CD4-positive, alpha-beta T cell (primary cell): ENCODE measurements around the gene MLLT3. TPM values are rescaled to one million over a fixed set of nuclear protein-coding genes. Genes with fewer than 3 reads are reported as not detected.

Experiments
- ATAC-seq: fragments of 200-7000 bp; cut with Tn5 transposase; one replicate; pipeline ENCODE4 v1.10.0; 2022; ENCODE audit warnings: mild to moderate bottlenecking; ENCODE audit not compliant: poor library complexity
- CTCF ChIA-PET: fragments of 350-600 bp; sonication (Branson Sonifier 250); formaldehyde crosslinking; loops from one replicate; lab custom pipeline; 2021; ENCODE audit warnings: antibody characterized with exemption, inconsistent platforms; lab: Charles Lee
- POLR2A ChIA-PET: fragments of 350-600 bp; sonication (Branson Sonifier 250); formaldehyde crosslinking; loops from one replicate; lab custom pipeline; 2021; ENCODE audit warnings: antibody characterized with exemption, inconsistent platforms; lab: Charles Lee
- DNase-seq, 14 experiments: peaks; one replicate each; pipeline ENCODE4 v3.0.0-alpha.2; 2013 to 2020; ENCODE audit warnings: mixed read lengths in 2 of 14
- H3K27ac ChIP-seq, 2 donors: one replicate each; pipeline versions ENCODE4 v1.5.1 to v1.7.0; 2013; ENCODE audit warnings: low read length in 2 of 2, low read depth in 1 of 2, mild to moderate bottlenecking in 1 of 2
- H3K27me3 ChIP-seq, 2 experiments: 1 replicate in 1 of 2; 2 replicates in 1 of 2; pipeline versions ENCODE4 v1.6.1 to v1.7.0; 2013; ENCODE audit warnings: low read length in 2 of 2, control low read depth in 1 of 2, mild to moderate bottlenecking in 1 of 2, moderate library complexity in 1 of 2; ENCODE audit not compliant: insufficient read depth in 2 of 2, control insufficient read depth in 1 of 2
- H3K36me3 ChIP-seq: one replicate; pipeline ENCODE4 v1.6.1; 2013; ENCODE audit warnings: low read length, control low read depth; ENCODE audit not compliant: insufficient read depth
- H3K4me1 ChIP-seq: one replicate; pipeline ENCODE4 v1.6.1; 2013; ENCODE audit warnings: low read length, control low read depth; ENCODE audit not compliant: insufficient read depth
- H3K4me3 ChIP-seq: one replicate; pipeline ENCODE4 v1.5.1; 2013; ENCODE audit warnings: mild to moderate bottlenecking, low read length, moderate library complexity
- H3K9me3 ChIP-seq, 2 experiments: 1 replicate in 1 of 2; 2 replicates in 1 of 2; pipeline versions ENCODE4 v1.6.1 to v1.7.0; 2013; ENCODE audit warnings: low read length in 2 of 2, mild to moderate bottlenecking in 2 of 2, control low read depth in 1 of 2, moderate library complexity in 1 of 2; ENCODE audit not compliant: control insufficient read depth in 1 of 2, insufficient read depth in 1 of 2
- H3K27ac Mint-ChIP-seq: one replicate; pipeline ENCODE4 v1.8.0; 2020; ENCODE audit warnings: mixed read lengths
- H3K27me3 Mint-ChIP-seq: one replicate; pipeline ENCODE4 v1.8.0; 2021; ENCODE audit warnings: mixed read lengths
- H3K36me3 Mint-ChIP-seq: one replicate; pipeline ENCODE4 v1.8.0; 2021; ENCODE audit warnings: low read depth, mixed read lengths
- H3K4me1 Mint-ChIP-seq: one replicate; pipeline ENCODE4 v1.8.0; 2021; ENCODE audit warnings: low read depth, mixed read lengths
- H3K4me3 Mint-ChIP-seq: one replicate; pipeline ENCODE4 v1.8.0; 2020; ENCODE audit warnings: mild to moderate bottlenecking, mixed read lengths
- H3K9me3 Mint-ChIP-seq: one replicate; pipeline ENCODE4 v1.8.0; 2020; ENCODE audit warnings: mixed read lengths
- intact Hi-C, 2 experiments: fragments of 100-400 bp; cut with DNase I in 1 of 2; cut with micrococcal nuclease in 1 of 2; formaldehyde crosslinking; loops; one replicate each; pipeline versions ENCODE4 v1.15.1 to v1.9.0; 2023 to 2025; cut with DNase I, micrococcal nuclease
- total RNA-seq, 174 experiments: library from RNA in 2 of 174; stranded (reverse) in 2 of 174; gene quantifications; one replicate each; pipeline ENCODE4 v1.2.3 and lab custom pipeline; 2021 to 2026
- TF ChIP-seq, protein P1 (sequence below): fragments of 200-600 bp; IDR thresholded peaks from one replicate; pipeline ENCODE4 v1.8.0; 2022; ENCODE audit warnings: antibody characterized with exemption, mild to moderate bottlenecking

The MLLT3 gene
- total RNA-seq, 2 experiments from 2014 or later, result 59.2 to 60.6 TPM

DNA sequence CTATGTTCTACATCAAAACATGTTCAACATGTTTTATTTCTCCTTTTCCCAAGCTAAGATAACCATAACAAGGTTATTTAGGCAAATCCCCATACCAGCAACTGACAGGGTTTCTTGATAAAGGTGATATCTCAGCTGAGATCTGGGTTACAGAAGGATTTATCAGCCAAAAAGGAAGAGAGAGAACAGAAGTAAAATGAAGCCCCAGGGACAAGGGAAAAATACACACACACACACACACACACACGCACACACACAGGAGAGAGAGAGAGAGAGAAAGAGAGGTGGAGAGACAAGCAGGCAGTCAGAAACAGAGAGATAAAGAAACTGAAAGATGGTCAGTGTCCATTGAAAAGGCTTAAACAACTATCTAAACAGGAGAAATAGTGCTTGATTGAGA, 19.7 kb upstream of the MLLT3 start:
- Mint-ChIP-seq H3K9me3 (no peaks in the 10 kb centered on the region), H3K36me3 (no peaks in the 10 kb centered on the region), H3K27me3 (no peaks in the 10 kb centered on the region), H3K27ac (no peak overlapping the region), H3K4me1 (peaks cover 15% of the 10 kb centered on the region), H3K4me3 (no peak overlapping the region)
- Histone ChIP-seq H3K27me3 (no peaks in the 10 kb centered on the region), H3K4me3 (no peak overlapping the region), H3K27ac (no peak overlapping the region), H3K4me1 (peaks cover 11% of the 10 kb centered on the region), H3K9me3 (no peaks in the 10 kb centered on the region), H3K36me3 (no peaks in the 10 kb centered on the region)
- ChIA-PET CTCF (interaction anchor here (1.0 kb wide), 1 partner anchor 8 kb away, joined by 3 read pairs; no protein-coding TSS in a partner anchor), POLR2A (interaction anchor here (0.7 kb wide), 1 partner anchor 18 kb away, joined by 3 read pairs; no protein-coding TSS in a partner anchor)
- TF ChIP-seq, protein P1, sequence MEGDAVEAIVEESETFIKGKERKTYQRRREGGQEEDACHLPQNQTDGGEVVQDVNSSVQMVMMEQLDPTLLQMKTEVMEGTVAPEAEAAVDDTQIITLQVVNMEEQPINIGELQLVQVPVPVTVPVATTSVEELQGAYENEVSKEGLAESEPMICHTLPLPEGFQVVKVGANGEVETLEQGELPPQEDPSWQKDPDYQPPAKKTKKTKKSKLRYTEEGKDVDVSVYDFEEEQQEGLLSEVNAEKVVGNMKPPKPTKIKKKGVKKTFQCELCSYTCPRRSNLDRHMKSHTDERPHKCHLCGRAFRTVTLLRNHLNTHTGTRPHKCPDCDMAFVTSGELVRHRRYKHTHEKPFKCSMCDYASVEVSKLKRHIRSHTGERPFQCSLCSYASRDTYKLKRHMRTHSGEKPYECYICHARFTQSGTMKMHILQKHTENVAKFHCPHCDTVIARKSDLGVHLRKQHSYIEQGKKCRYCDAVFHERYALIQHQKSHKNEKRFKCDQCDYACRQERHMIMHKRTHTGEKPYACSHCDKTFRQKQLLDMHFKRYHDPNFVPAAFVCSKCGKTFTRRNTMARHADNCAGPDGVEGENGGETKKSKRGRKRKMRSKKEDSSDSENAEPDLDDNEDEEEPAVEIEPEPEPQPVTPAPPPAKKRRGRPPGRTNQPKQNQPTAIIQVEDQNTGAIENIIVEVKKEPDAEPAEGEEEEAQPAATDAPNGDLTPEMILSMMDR, result no peak
- DNase-seq (no peak), ATAC-seq (no peak)
- intact Hi-C loops, result loop anchor here (5.0 kb wide), 1 partner anchor 40 kb away; the partner anchor contains the start of gene FOCAD (in 2 of the 2)

DNA sequence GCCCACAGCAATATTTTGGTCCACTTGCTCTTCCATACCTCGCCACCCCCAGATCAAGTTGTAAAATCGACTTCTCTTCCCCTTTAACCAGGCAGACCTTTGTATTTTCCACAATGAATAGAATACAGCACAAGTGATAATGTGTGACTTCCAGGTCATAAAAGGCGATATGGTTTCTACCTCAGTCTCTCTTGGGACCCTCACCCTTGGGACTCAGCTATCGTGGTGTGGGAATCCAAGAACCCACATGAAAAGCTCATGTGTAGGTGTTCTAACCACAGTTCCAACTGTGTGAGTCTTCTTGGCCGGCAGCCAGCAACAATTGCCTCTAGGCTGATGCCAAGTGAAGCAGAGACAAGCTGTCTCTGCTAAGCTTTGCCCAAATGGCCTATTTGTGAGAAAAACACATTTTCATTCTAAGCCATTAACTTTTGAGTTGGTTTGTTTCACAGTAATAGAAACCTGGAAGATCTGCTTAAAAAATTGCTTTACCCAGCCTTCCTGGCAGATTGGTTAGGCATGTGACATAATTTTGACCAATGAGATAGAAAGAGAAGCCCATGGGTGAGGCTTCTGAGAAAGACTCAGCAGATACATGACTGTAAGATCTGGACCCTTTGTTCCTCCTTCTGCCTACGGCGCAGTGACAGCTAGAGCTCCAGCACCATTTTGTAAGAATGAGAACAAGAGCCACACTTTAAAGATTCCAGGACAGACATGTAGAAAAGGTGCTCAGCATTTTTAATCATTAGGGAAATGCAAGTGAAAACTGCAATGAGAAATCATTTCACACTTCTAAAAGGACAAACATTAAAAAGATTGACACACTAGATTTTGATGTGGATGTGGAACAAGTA, 18.3 kb upstream of the MLLT3 start:
- intact Hi-C loops, result loop anchor here (2.0 to 5.0 kb wide), 2 partner anchors 16 to 42 kb away; partner anchors contain the start of gene FOCAD (in 2 of the 2)
- ChIA-PET CTCF (interaction anchor here (0.8 to 1.4 kb wide), 3 partner anchors 16 to 44 kb away, joined by 3 to 8 read pairs (median 3); partner anchors contain the start of gene FOCAD), POLR2A (interaction anchor here (0.6 to 2.4 kb wide), 8 partner anchors 9 to 484 kb away, joined by 3 to 18 read pairs (median 4); partner anchors contain the start of genes FOCAD and MLLT3)
- Mint-ChIP-seq H3K4me3 (peak overlapping the region; percentile 26), H3K4me1 (peaks cover 15% of the 10 kb centered on the region), H3K36me3 (no peaks in the 10 kb centered on the region), H3K9me3 (no peaks in the 10 kb centered on the region), H3K27ac (peak overlapping the region; percentile 13), H3K27me3 (no peaks in the 10 kb centered on the region)
- ATAC-seq, result peak; percentile 86
- H3K4me1 ChIP-seq, result peaks cover 11% of the 10 kb centered on the region
- TF ChIP-seq, protein P1, result no peak
- DNase-seq, result peak; percentile 63 to 92 (median 80)
- no peaks in the 10 kb centered on the region for H3K36me3 ChIP-seq
- H3K9me3 ChIP-seq, result no peaks in the 10 kb centered on the region
- H3K27ac ChIP-seq, result no peak overlapping the region
- no peaks in the 10 kb centered on the region for H3K27me3 ChIP-seq
- H3K4me3 ChIP-seq, result peak overlapping the region; percentile 3

DNA sequence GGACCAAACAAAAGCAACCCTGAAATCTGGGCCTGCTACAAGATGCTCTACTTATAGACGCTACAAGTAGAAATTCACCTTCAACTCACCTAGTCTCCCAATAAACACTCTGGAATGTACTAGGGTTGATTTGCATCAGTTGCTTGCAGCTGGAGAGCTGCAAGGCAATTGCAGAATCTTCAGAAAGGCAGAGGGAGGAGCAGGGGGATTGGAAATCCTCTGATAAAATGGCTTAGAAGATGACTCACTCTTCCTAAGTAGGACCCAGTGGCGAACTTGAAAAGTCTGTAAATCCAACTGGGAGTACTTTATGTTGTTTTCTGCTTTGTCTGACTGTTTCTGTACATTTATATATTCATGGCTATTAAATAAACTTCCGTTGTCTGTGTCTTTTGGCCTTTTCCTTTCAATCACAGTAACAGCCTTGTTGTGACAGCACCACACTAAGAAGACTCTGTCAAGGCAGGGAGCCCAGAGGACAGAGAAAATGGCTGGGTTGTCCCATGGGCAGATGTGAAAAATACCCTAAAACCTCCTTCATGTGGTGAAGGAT, 14.7 kb upstream of the MLLT3 start:
- no peak overlapping the region for H3K27ac ChIP-seq
- no peaks in the 10 kb centered on the region for H3K27me3 ChIP-seq
- DNase-seq, result no peak
- H3K36me3 ChIP-seq, result no peaks in the 10 kb centered on the region
- Mint-ChIP-seq H3K9me3 (no peaks in the 10 kb centered on the region), H3K27me3 (no peaks in the 10 kb centered on the region), H3K36me3 (no peaks in the 10 kb centered on the region), H3K4me1 (peaks cover 11% of the 10 kb centered on the region), H3K4me3 (no peak overlapping the region), H3K27ac (no peak overlapping the region)
- ChIA-PET CTCF (interaction anchor here (1.5 to 1.8 kb wide), 2 partner anchors 12 to 25 kb away, joined by 4 to 5 read pairs; no protein-coding TSS in a partner anchor), POLR2A (interaction anchor here (0.6 to 1.2 kb wide), 2 partner anchors 12 to 415 kb away, joined by 3 read pairs; no protein-coding TSS in a partner anchor)
- peaks cover 11% of the 10 kb centered on the region for H3K4me1 ChIP-seq
- no peak for ATAC-seq
- TF ChIP-seq, protein P1, result no peak
- H3K9me3 ChIP-seq, result no peaks in the 10 kb centered on the region
- no peak overlapping the region for H3K4me3 ChIP-seq
- intact Hi-C loops, result no loop called here
